Choroid plexus epithelial cell (primary cell): ENCODE measurements around the gene MTHFD1L.
"Not testable (repeated sequence)": the region's sequence is repeated elsewhere in the genome, so short reads cannot be mapped to it uniquely, and the experiment has no call there.

Experiments
- DNase-seq: peaks from one replicate; pipeline ENCODE4 v3.0.0-alpha.2; 2010; ENCODE audit warnings: low read depth
- H3K4me3 ChIP-seq: 2 replicates; pipeline ENCODE4 v1.5.1; 2011; ENCODE audit warnings: low read depth, mild to moderate bottlenecking, control low read depth, low read length, moderate library complexity
- TF ChIP-seq, protein P1 (sequence below): conservative IDR thresholded peaks from 2 replicates; pipeline ENCODE4 v1.5.1; 2011; ENCODE audit warnings: low read depth, mild to moderate bottlenecking, control low read depth, inconsistent platforms, low read length, moderate library complexity

Gene MTHFD1L

DNA sequence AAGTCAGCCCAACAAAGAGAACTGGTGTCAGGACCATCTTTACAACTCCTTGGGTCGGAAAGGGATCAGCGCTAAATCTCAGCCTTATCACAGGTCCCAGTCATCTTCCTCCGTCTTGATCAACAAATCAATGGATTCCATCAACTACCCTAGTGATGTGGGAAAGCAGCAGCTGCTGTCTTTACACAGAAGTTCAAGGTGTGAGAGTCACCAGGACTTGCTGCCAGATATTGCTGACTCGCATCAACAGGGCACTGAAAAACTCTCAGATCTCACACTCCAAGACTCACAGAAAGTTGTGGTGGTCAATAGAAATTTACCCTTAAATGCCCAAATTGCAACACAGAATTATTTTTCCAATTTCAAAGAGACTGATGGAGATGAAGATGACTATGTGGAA is 25.3 kb upstream of the MTHFD1L start:
- DNase-seq = no peak
- H3K4me3 ChIP-seq = no peak overlapping the region
- TF ChIP-seq, protein P1, sequence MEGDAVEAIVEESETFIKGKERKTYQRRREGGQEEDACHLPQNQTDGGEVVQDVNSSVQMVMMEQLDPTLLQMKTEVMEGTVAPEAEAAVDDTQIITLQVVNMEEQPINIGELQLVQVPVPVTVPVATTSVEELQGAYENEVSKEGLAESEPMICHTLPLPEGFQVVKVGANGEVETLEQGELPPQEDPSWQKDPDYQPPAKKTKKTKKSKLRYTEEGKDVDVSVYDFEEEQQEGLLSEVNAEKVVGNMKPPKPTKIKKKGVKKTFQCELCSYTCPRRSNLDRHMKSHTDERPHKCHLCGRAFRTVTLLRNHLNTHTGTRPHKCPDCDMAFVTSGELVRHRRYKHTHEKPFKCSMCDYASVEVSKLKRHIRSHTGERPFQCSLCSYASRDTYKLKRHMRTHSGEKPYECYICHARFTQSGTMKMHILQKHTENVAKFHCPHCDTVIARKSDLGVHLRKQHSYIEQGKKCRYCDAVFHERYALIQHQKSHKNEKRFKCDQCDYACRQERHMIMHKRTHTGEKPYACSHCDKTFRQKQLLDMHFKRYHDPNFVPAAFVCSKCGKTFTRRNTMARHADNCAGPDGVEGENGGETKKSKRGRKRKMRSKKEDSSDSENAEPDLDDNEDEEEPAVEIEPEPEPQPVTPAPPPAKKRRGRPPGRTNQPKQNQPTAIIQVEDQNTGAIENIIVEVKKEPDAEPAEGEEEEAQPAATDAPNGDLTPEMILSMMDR = no peak

DNA sequence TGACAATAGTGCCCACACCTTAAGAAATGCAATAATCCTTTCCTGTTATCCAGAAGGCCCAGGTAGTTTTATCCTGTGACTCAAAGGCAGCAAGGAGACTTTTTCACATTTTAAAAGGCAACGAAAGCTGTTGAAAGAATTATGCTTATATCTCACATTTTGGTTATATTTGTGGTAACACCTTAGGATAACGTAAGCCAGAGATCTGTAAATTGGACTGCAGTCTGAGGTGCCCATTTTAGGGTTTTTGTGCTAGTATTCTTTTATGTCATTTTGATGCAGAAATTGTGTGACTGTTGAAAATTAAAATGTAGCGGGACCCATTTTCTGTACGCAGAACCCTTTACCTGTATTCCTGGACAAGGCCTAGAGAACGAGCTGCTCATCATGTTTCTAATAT is 24.3 kb upstream of the MTHFD1L start:
- H3K4me3 ChIP-seq = no peak overlapping the region
- DNase-seq = no peak
- TF ChIP-seq, protein P1 = no peak

DNA sequence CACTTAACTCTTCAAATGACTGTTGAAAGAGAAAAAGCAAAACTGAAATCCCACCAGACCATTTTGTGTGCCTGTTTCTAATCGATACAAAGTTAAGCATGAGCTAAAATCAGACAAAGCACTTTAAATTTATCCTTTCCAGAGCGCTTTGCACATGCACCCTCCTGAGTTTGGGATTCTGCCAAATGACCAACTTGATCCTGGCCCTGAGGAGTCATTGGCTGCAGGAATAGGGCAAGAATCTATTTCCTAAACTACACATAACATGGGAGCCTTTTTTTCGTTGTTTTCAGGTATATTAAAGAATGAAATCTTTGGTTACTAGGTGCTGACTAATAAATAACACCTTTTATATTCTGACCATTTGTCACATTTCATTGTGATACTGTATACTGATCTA is 23.8 kb upstream of the MTHFD1L start:
- H3K4me3 ChIP-seq = no peak overlapping the region
- TF ChIP-seq, protein P1 = no peak
- DNase-seq = peak; percentile 70

DNA sequence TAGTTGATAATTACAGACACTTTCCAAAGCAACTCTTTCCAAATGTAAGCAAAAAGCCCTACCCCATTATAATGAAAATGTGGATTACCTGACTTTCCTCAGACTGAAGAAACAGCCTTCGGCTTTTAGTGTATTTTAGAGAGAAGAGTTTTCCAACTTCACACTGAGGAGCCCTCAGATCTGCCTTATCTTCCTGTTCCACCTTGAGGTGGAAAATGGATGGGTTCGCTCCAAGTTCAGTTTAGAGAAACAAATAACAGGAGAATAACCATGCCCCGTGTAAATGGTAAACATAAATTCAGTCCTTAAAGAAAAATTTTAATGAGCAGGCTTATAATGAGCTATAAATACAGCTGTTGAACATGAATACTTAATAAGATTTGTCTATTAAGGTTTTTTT is 21.1 kb upstream of the MTHFD1L start:
- TF ChIP-seq, protein P1 = no peak
- DNase-seq = no peak
- H3K4me3 ChIP-seq = no peak overlapping the region

DNA sequence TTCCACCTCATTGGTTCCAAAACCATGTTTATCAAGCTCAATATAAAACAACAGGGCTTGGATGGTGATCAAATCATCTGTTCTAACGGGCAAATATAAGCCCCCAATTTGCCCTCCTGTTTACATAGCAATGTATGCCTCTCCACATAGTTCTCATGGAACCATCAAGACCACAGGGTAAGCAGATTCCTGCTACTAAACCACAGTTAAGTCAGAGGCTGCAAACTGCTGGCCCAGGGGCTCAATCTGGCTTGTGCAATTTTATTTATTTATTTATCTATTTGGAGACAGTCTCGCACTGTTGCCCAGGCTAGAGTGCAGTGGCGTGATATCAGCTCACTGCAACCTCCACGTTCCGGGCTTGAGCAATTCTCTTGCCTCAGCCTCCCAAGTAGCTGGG is 18.9 kb upstream of the MTHFD1L start:
- no peak overlapping the region for H3K4me3 ChIP-seq
- TF ChIP-seq, protein P1 = no peak
- peak; percentile 16 for DNase-seq

DNA sequence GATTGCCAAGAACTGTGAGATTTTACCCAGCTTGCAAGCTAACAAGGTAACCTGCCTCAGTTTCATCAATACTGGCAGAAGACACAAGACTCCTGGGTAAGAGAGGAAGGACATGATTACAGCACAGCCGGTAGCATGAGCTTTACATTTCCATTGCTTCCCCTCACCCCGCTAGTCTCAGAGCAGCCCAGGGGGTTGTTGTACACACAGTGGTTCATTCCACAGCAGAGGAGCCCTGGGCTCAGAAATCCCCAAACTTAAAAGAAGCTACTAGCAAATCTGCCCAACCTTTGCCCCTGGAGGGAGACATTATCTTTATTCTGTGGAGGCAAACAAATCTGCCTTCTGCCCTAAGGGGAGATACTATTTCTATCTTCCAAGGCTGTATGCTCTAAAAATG is 17.1 kb upstream of the MTHFD1L start:
- no peak overlapping the region for H3K4me3 ChIP-seq
- peak; percentile 21 for DNase-seq
- TF ChIP-seq, protein P1 = no peak

DNA sequence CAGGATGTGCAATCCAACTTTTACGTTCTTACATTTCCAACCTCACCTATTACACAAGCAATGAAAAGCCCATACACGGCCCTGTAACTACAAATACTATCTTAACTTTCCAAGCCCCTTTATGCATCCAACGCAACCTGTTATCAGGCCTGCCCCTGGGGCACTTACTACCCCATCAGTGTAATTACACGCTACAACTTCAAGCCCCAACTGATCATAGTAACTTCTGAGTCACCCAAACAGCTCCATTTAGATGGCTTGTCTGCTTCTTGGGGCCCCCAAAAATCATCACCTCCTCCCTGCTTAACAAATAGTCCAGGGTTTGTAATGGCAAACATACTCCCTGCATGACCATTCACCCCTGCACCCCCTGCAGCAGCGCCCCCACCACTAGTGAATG is 11.1 kb upstream of the MTHFD1L start:
- not testable (repeated sequence) for DNase-seq, H3K4me3 ChIP-seq

DNA sequence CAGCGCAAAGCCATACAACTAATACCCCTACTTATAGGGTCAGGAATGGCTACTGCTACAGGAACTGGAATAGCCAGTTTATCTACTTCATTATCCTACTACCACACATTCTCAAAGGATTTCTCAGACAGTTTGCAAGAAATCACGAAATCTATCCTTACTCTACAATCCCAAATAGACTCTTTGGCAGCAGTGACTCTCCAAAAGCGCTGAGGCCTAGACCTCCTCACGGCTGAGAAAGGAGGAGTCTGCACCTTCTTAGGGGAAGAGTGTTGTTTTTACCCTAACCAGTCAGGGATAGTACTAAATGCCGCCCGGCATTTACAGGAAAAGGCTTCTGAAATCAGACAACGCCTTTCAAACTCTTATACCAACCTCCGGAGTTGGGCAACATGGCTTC is 10.3 kb upstream of the MTHFD1L start:
- DNase-seq, H3K4me3 ChIP-seq: not testable (repeated sequence)
